ENCODE measurements around the gene NPC1. TPM values are rescaled to one million over a fixed set of nuclear protein-coding genes. Genes with fewer than 3 reads are reported as not detected.

NPC1 gene
- 10 to 100 TPM; 19.9 to 27.3 TPM for polyA plus RNA-seq

DNA sequence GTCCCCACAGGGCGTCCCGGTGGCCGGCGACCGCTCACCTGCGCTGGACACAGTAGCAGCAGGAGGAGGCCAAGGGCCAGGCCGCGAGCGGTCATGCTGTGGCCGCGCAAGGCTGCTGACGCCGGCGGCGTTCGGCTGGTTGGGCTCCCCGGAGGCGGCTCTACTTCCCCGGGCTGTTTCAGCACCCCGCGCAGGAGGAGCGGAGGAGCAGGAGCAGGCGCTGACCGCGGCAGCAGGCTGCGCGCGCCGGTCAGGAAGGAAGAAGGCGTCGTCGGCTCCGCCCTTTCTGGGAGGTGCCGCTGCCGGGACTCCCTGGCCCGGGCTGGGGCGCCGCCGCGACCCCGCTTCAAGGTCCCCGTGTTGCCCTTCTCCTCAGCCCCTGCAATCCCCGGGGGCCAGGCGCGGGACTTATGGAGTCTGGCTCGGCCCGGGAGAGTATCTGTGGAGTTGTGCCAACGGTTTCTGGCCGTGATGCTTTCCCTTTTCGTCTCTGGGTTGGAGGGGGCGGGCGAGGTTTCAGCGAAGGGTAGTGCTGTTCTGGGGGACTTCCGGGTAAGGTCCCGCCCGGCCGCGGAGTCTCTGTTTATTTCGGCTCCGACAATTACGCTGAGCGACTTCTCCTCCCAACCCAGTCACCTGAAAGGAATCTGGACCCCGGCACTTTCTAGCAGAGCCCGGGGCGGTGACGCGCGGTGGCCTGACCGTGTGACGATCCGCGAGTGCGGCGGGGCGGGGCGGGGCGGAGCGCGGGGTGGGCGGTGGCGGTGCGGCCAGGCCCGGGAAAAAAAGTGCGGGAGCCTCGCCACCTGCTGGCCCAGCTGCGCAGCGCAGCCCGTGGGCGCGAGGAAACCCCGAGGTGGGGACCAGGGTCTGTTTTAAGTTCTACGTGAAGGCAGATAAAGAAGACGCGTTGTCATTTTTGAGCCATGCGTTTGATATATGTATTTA lies at the start of gene NPC1:
Gene NPC1, minus strand, starts transcription at position 258 of the 948 bp plus-strand sequence. Its CDS starts 163 bp downstream, at position 95.
- peak within 1 kb of the TSS; percentile 100 for H3K27ac ChIP-seq (ENCODE audit: low read depth in 2 of 2, low read length in 1 of 2)
- no peaks in the 10 kb centered on the region for H3K36me3 ChIP-seq (ENCODE audit: control insufficient read depth in 2 of 2, insufficient read depth in 2 of 2, low read length in 1 of 2)
- H3K4me1 ChIP-seq (ENCODE audit: control insufficient read depth in 2 of 2, insufficient read depth in 2 of 2, low read length in 1 of 2), result peaks cover 0 to 2% of the 10 kb centered on the region in 2 donors
- WGBS, 2 donors, result 0 to 1% methylated on average over 91 to 95 of the region's 95 CpGs
- H3K9me3 ChIP-seq (ENCODE audit: control insufficient read depth in 2 of 2, insufficient read depth in 1 of 2, low read depth in 1 of 2, low read length in 1 of 2), result no peaks in the 10 kb centered on the region
- no peaks in the 10 kb centered on the region for H3K27me3 ChIP-seq (ENCODE audit: control insufficient read depth in 1 of 2, insufficient read depth in 2 of 2, low read length in 2 of 2)
- peak within 1 kb of the TSS; percentile 76 to 90 for H3K4me3 ChIP-seq (ENCODE audit: low read depth in 1 of 2, low read length in 2 of 2)

DNA sequence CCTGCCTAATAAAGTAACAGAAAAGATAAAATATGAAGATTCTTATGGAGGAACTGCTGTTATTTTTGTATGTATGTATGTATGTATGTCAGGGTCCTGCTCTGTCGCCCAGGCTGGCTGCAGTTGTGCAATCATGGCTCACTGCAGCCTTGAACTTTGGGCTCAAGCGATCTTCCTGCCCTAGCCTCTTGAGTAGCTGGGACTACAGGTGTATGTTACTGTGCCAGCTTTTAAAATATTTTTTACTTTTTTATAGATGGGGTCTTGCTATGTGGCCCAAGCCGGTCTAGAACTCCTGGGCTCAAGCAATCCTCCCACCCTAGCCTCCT lies 49.7 kb upstream of the NPC1 start:
- Histone ChIP-seq H3K27ac (ENCODE audit: low read depth in 2 of 2, low read length in 1 of 2) (no peak overlapping the region), H3K9me3 (ENCODE audit: control insufficient read depth in 2 of 2, insufficient read depth in 1 of 2, low read depth in 1 of 2, low read length in 1 of 2) (no peaks in the 10 kb centered on the region), H3K4me3 (ENCODE audit: low read depth in 1 of 2, low read length in 2 of 2) (no peak overlapping the region), H3K4me1 (ENCODE audit: control insufficient read depth in 2 of 2, insufficient read depth in 2 of 2, low read length in 1 of 2) (no peaks in the 10 kb centered on the region), H3K27me3 (ENCODE audit: control insufficient read depth in 1 of 2, insufficient read depth in 2 of 2, low read length in 2 of 2) (no peaks in the 10 kb centered on the region), H3K36me3 (ENCODE audit: control insufficient read depth in 2 of 2, insufficient read depth in 2 of 2, low read length in 1 of 2) (no peaks in the 10 kb centered on the region)
- 95% methylated on average over 3 of the region's 3 CpGs for WGBS, 2 donors

DNA sequence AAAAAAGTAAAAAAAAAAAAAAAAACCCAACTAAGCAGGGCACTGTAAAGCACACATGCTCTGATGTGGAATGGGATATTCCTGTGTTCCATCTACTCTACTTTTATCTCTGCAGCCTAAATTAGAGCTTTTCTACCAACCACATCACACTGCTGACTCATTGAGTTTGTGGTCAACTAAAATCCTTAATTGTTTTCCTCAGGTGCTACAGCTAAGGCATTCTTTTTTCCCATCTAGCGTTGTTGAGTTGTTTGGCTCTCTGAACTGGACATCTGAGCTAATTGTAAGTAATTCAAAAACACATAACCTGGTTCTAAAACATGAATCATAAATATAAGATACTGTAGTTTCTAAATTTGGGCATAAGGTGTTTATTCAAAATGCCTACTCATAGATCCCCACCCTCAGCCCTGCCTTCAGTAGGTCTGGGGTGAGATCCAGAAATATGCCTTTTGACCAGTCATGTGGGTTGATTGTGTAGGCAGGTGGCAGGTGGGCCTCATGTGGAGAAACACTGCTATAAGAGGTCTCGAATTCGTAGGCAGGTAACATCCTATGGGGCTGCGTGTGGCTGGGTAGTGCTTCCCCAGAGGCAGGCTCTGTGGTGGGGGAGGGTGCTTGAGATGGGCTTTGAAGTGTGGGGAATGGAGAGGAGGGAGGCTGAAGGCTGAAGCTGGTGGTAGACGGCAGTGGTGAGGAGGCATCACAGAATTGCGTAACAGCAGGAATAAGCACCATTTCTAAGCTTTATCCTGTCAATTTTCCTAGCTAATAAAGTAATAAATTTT lies 49.2 kb upstream of the NPC1 start:
- Histone ChIP-seq H3K27ac (ENCODE audit: low read depth in 2 of 2, low read length in 1 of 2) (no peak overlapping the region), H3K4me3 (ENCODE audit: low read depth in 1 of 2, low read length in 2 of 2) (no peak overlapping the region), H3K9me3 (ENCODE audit: control insufficient read depth in 2 of 2, insufficient read depth in 1 of 2, low read depth in 1 of 2, low read length in 1 of 2) (no peaks in the 10 kb centered on the region), H3K4me1 (ENCODE audit: control insufficient read depth in 2 of 2, insufficient read depth in 2 of 2, low read length in 1 of 2) (no peaks in the 10 kb centered on the region), H3K27me3 (ENCODE audit: control insufficient read depth in 1 of 2, insufficient read depth in 2 of 2, low read length in 2 of 2) (no peaks in the 10 kb centered on the region), H3K36me3 (ENCODE audit: control insufficient read depth in 2 of 2, insufficient read depth in 2 of 2, low read length in 1 of 2) (no peaks in the 10 kb centered on the region)
- 78 to 82% methylated on average over 6 of the region's 6 CpGs for WGBS, 2 donors

DNA sequence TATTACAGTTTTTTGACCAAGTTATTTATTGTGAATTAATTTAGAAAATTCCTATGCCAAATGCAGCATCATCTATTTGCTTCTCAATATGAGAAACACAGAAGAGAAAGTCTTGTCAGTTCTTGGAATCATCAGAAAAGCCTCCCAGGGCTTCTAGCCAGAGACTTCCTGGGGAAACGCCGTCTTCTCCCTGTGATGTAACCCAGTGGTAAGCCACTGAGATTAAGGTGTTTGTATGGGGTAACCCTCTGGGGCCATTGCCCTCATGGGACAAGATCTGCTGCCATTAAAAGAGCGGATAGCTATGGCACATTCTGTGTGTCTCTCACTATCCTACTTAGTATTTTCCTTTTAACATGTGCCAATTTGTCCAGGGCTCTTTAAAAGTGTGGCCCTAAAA lies 48.4 kb upstream of the NPC1 start:
- Histone ChIP-seq H3K9me3 (ENCODE audit: control insufficient read depth in 2 of 2, insufficient read depth in 1 of 2, low read depth in 1 of 2, low read length in 1 of 2) (no peaks in the 10 kb centered on the region), H3K36me3 (ENCODE audit: control insufficient read depth in 2 of 2, insufficient read depth in 2 of 2, low read length in 1 of 2) (no peaks in the 10 kb centered on the region), H3K4me1 (ENCODE audit: control insufficient read depth in 2 of 2, insufficient read depth in 2 of 2, low read length in 1 of 2) (no peaks in the 10 kb centered on the region), H3K4me3 (ENCODE audit: low read depth in 1 of 2, low read length in 2 of 2) (no peak overlapping the region), H3K27me3 (ENCODE audit: control insufficient read depth in 1 of 2, insufficient read depth in 2 of 2, low read length in 2 of 2) (no peaks in the 10 kb centered on the region), H3K27ac (ENCODE audit: low read depth in 2 of 2, low read length in 1 of 2) (no peak overlapping the region)
- WGBS, 2 donors, result 43 to 69% methylated on average over 3 of the region's 3 CpGs

DNA sequence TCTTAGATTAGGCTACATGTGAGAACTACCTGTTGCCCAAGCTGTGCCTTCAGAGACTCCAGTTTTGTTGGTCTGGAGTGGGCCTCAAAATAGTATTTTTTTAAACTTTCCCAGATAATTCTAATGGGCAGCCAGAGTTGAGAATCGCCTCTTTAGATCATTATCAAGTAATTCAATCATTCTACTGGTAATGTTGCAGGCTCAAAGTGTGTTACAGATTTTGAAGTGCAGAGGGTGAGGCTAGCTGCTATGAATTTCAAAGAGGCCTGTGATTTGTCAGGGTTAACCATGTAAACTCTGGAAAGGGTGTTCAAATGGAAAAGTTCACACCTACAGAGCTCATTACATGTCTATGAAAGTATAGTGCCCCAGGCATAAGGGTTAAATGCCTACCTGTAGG lies 46.3 kb upstream of the NPC1 start:
- 81 to 86% methylated on average over 1 of the region's 1 CpG for WGBS, 2 donors
- Histone ChIP-seq H3K4me3 (ENCODE audit: low read depth in 1 of 2, low read length in 2 of 2) (no peak overlapping the region), H3K27ac (ENCODE audit: low read depth in 2 of 2, low read length in 1 of 2) (no peak overlapping the region), H3K4me1 (ENCODE audit: control insufficient read depth in 2 of 2, insufficient read depth in 2 of 2, low read length in 1 of 2) (no peaks in the 10 kb centered on the region), H3K36me3 (ENCODE audit: control insufficient read depth in 2 of 2, insufficient read depth in 2 of 2, low read length in 1 of 2) (no peaks in the 10 kb centered on the region), H3K9me3 (ENCODE audit: control insufficient read depth in 2 of 2, insufficient read depth in 1 of 2, low read depth in 1 of 2, low read length in 1 of 2) (no peaks in the 10 kb centered on the region), H3K27me3 (ENCODE audit: control insufficient read depth in 1 of 2, insufficient read depth in 2 of 2, low read length in 2 of 2) (no peaks in the 10 kb centered on the region)

GRCh38 chr18:23631746-23632145 lies 45.4 kb upstream of the NPC1 start:
- no peaks in the 10 kb centered on the region for H3K4me1 ChIP-seq (ENCODE audit: control insufficient read depth in 2 of 2, insufficient read depth in 2 of 2, low read length in 1 of 2)
- H3K4me3 ChIP-seq (ENCODE audit: low read depth in 1 of 2, low read length in 2 of 2), result no peak overlapping the region
- H3K9me3 ChIP-seq (ENCODE audit: control insufficient read depth in 2 of 2, insufficient read depth in 1 of 2, low read depth in 1 of 2, low read length in 1 of 2), result no peaks in the 10 kb centered on the region
- no peaks in the 10 kb centered on the region for H3K36me3 ChIP-seq (ENCODE audit: control insufficient read depth in 2 of 2, insufficient read depth in 2 of 2, low read length in 1 of 2)
- peak overlapping the region in 1 of 2 donors; percentile 27 for H3K27ac ChIP-seq (ENCODE audit: low read depth in 2 of 2, low read length in 1 of 2)
- 32 to 52% methylated on average over 11 of the region's 11 CpGs for WGBS, 2 donors
- H3K27me3 ChIP-seq (ENCODE audit: control insufficient read depth in 1 of 2, insufficient read depth in 2 of 2, low read length in 2 of 2), result no peaks in the 10 kb centered on the region

GRCh38 chr18:23631312-23631711 lies 45.0 kb upstream of the NPC1 start:
- H3K4me1 ChIP-seq (ENCODE audit: control insufficient read depth in 2 of 2, insufficient read depth in 2 of 2, low read length in 1 of 2), result no peaks in the 10 kb centered on the region
- no peak overlapping the region for H3K27ac ChIP-seq (ENCODE audit: low read depth in 2 of 2, low read length in 1 of 2)
- no peak overlapping the region for H3K4me3 ChIP-seq (ENCODE audit: low read depth in 1 of 2, low read length in 2 of 2)
- H3K27me3 ChIP-seq (ENCODE audit: control insufficient read depth in 1 of 2, insufficient read depth in 2 of 2, low read length in 2 of 2), result no peaks in the 10 kb centered on the region
- H3K9me3 ChIP-seq (ENCODE audit: control insufficient read depth in 2 of 2, insufficient read depth in 1 of 2, low read depth in 1 of 2, low read length in 1 of 2), result no peaks in the 10 kb centered on the region
- WGBS, 2 donors, result 92 to 99% methylated on average over 5 of the region's 5 CpGs
- no peaks in the 10 kb centered on the region for H3K36me3 ChIP-seq (ENCODE audit: control insufficient read depth in 2 of 2, insufficient read depth in 2 of 2, low read length in 1 of 2)

DNA sequence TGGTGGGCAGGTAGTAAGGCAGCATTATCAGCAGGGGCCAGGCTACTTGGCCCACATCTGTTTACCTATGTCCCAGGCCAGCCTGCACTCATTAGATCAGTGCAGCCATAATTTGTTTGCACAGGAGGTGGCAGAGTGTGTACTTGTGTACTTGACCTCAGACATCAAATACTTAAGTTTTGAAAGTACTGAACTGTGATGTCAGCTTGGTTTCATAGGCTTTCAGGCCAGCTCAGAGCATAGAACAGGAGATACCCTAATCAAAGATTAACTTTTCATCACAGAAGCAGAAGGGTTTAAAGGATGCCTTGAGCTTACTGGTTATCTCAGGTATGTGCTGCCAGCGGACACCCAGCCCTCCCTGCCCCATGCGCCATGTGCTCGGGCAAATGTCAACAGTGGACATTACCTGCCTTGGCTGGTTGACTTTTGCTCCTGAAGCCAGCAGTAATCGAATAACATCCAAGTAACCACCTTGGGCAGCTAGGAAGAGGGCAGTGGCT lies 43.2 kb upstream of the NPC1 start:
- Histone ChIP-seq H3K27me3 (ENCODE audit: control insufficient read depth in 1 of 2, insufficient read depth in 2 of 2, low read length in 2 of 2) (no peaks in the 10 kb centered on the region), H3K4me1 (ENCODE audit: control insufficient read depth in 2 of 2, insufficient read depth in 2 of 2, low read length in 1 of 2) (no peaks in the 10 kb centered on the region), H3K4me3 (ENCODE audit: low read depth in 1 of 2, low read length in 2 of 2) (no peak overlapping the region), H3K27ac (ENCODE audit: low read depth in 2 of 2, low read length in 1 of 2) (no peak overlapping the region), H3K9me3 (ENCODE audit: control insufficient read depth in 2 of 2, insufficient read depth in 1 of 2, low read depth in 1 of 2, low read length in 1 of 2) (no peaks in the 10 kb centered on the region), H3K36me3 (ENCODE audit: control insufficient read depth in 2 of 2, insufficient read depth in 2 of 2, low read length in 1 of 2) (no peaks in the 10 kb centered on the region)
- WGBS, 2 donors, result 74 to 93% methylated on average over 4 of the region's 4 CpGs

DNA sequence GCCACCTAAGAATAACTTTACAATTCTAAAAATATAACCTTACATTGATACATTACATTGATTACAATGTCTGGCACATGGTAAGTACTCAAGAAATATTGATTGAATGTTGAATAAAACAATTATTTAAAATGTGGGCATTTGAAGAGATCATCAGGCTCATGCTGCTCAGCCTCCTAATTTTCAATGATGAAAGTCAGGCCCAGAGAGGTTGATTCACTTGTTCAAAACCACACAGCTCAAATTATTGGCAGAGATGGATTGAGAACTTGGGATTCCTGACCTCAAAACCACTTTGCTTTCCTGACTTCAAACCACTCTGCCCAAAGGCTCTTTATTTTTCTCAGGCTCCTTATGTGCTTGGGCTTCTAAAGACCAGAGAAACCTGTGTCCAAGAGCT lies 41.7 kb upstream of the NPC1 start:
- Histone ChIP-seq H3K4me1 (ENCODE audit: control insufficient read depth in 2 of 2, insufficient read depth in 2 of 2, low read length in 1 of 2) (no peaks in the 10 kb centered on the region), H3K27me3 (ENCODE audit: control insufficient read depth in 1 of 2, insufficient read depth in 2 of 2, low read length in 2 of 2) (no peaks in the 10 kb centered on the region), H3K27ac (ENCODE audit: low read depth in 2 of 2, low read length in 1 of 2) (no peak overlapping the region)

More for the DNA sequence above, 41.7 kb upstream of the NPC1 start:
- no peak overlapping the region for H3K4me3 ChIP-seq (ENCODE audit: low read depth in 1 of 2, low read length in 2 of 2)
- no peaks in the 10 kb centered on the region for H3K36me3 ChIP-seq (ENCODE audit: control insufficient read depth in 2 of 2, insufficient read depth in 2 of 2, low read length in 1 of 2)
- H3K9me3 ChIP-seq (ENCODE audit: control insufficient read depth in 2 of 2, insufficient read depth in 1 of 2, low read depth in 1 of 2, low read length in 1 of 2), result no peaks in the 10 kb centered on the region

All from esophagus (tissue), 2 donors.